MCF 10A (cell line): ENCODE data around the gene ADH7. TPM values are rescaled to one million over a fixed set of nuclear protein-coding genes. Genes with fewer than 3 reads are reported as not detected.

Experiments
- BruUV-seq: library from RNA; stranded (reverse); fragments of 400-500 nt; replicated peaks from 2 replicates; lab custom pipeline; 2021; lab: Mats Ljungman, UMichigan
- CTCF ChIA-PET: fragments of 300-600 bp; sonication (Branson Sonifier 250); formaldehyde crosslinking; extraction: SDS; loops from one replicate; lab custom pipeline; 2021; ENCODE audit warnings: antibody characterized with exemption, inconsistent platforms; lab: Yijun Ruan, JAX
- POLR2A ChIA-PET: fragments of 300-600, 350-650 bp; sonication (Branson Sonifier 250); formaldehyde crosslinking; extraction: SDS; loops from one replicate; lab custom pipeline; 2020; ENCODE audit warnings: antibody characterized with exemption, inconsistent platforms; lab: Yijun Ruan, JAX
- DNase-seq: peaks from one replicate; pipeline ENCODE4 v3.0.0-alpha.2; 2018; ENCODE audit not compliant: unreplicated experiment
- H3K27ac Mint-ChIP-seq: one replicate; pipeline ENCODE4 v1.8.0; 2022; ENCODE audit warnings: mild to moderate bottlenecking, low read depth, mixed read lengths; ENCODE audit not compliant: unreplicated experiment
- H3K27me3 Mint-ChIP-seq: one replicate; pipeline ENCODE4 v1.8.0; 2022; ENCODE audit warnings: mixed read lengths; ENCODE audit not compliant: insufficient read depth, unreplicated experiment
- H3K36me3 Mint-ChIP-seq: one replicate; pipeline ENCODE4 v1.8.0; 2022; ENCODE audit warnings: mild to moderate bottlenecking, moderate library complexity, mixed read lengths; ENCODE audit not compliant: insufficient read depth, unreplicated experiment
- H3K4me1 Mint-ChIP-seq: one replicate; pipeline ENCODE4 v1.8.0; 2022; ENCODE audit warnings: mixed read lengths; ENCODE audit not compliant: insufficient read depth, unreplicated experiment
- H3K4me3 Mint-ChIP-seq: one replicate; pipeline ENCODE4 v1.8.0; 2022; ENCODE audit warnings: mild to moderate bottlenecking, moderate library complexity, mixed read lengths; ENCODE audit not compliant: unreplicated experiment
- H3K9me3 Mint-ChIP-seq: one replicate; pipeline ENCODE4 v1.8.0; 2022; ENCODE audit warnings: mixed read lengths; ENCODE audit not compliant: unreplicated experiment
- CTCF ChIP-seq: fragments of 200-600 bp; IDR thresholded peaks from one replicate; pipeline ENCODE4 v1.8.0; 2022; ENCODE audit warnings: antibody characterized with exemption, mild to moderate bottlenecking; ENCODE audit not compliant: unreplicated experiment
- intact Hi-C: fragments of 100-400 bp; cut with micrococcal nuclease; formaldehyde crosslinking; loops from 2 replicates; pipeline ENCODE4 v1.14.1; 2022
- total RNA-seq: library from RNA; stranded (reverse); gene quantifications from 2 replicates; pipeline ENCODE4 v1.2.3, GENCODE V29; 2022

The ADH7 gene
- total RNA-seq, 1 experiment from 2014 or later: not detected

- CTCF ChIA-PET: interaction anchor here (0.6 to 5.6 kb wide), 44 partner anchors 8 to 1237 kb away, joined by 3 to 89 read pairs (median 4); partner anchors contain the start of genes ADH4, ADH5 and METAP1
- POLR2A ChIA-PET: interaction anchor here (0.5 to 1.6 kb wide), 11 partner anchors 52 to 1320 kb away, joined by 3 to 5 read pairs (median 3); partner anchors contain the start of genes RAP1GDS1 and STPG2
Measured at GRCh38 chr4:99462875-99463464, 27.8 kb upstream of the ADH7 start.

GRCh38 chr4:99461623-99462401 lies 26.7 kb upstream of the ADH7 start:
- POLR2A ChIA-PET: interaction anchor here (0.7 to 1.2 kb wide), 5 partner anchors 216 to 800 kb away, joined by 3 to 4 read pairs (median 3); no protein-coding TSS in a partner anchor
- intact Hi-C loops: loop anchor here (2.0 to 5.0 kb wide), 4 partner anchors 347 to 1311 kb away; partner anchors contain the start of gene METAP1
- Mint-ChIP-seq H3K4me1 (peaks cover 11% of the 10 kb centered on the region), H3K27ac (no peak overlapping the region), H3K36me3 (no peaks in the 10 kb centered on the region), H3K4me3 (no peak overlapping the region), H3K27me3 (peaks cover 12% of the 10 kb centered on the region), H3K9me3 (no peaks in the 10 kb centered on the region)
- DNase-seq: no peak
- CTCF ChIA-PET: interaction anchor here (0.6 to 5.6 kb wide), 35 partner anchors 9 to 1310 kb away, joined by 3 to 89 read pairs (median 5); partner anchors contain the start of genes METAP1 and TRMT10A
- no TSS peak for BruUV-seq
- TF ChIP-seq CTCF: no peak

More at GRCh38 chr4:99462875-99463464, 27.8 kb upstream of the ADH7 start:
- H3K9me3 Mint-ChIP-seq: no peaks in the 10 kb centered on the region
- BruUV-seq: no TSS peak
- H3K36me3 Mint-ChIP-seq: no peaks in the 10 kb centered on the region
- H3K27ac Mint-ChIP-seq: no peak overlapping the region
- peak; percentile 82 for DNase-seq
- intact Hi-C loops: loop anchor here (1.0 to 5.0 kb wide), 7 partner anchors 58 to 1312 kb away; partner anchors contain the start of gene METAP1
- peaks cover 11% of the 10 kb centered on the region for H3K4me1 Mint-ChIP-seq
- H3K4me3 Mint-ChIP-seq: no peak overlapping the region
- TF ChIP-seq CTCF: peak; percentile 84
- peaks cover 12% of the 10 kb centered on the region for H3K27me3 Mint-ChIP-seq

- Mint-ChIP-seq H3K4me3 (no peak overlapping the region), H3K27ac (no peak overlapping the region), H3K4me1 (peaks cover 11% of the 10 kb centered on the region), H3K27me3 (peaks cover 7% of the 10 kb centered on the region), H3K36me3 (no peaks in the 10 kb centered on the region), H3K9me3 (no peaks in the 10 kb centered on the region)
- BruUV-seq: no TSS peak
- no peak for TF ChIP-seq CTCF
- POLR2A ChIA-PET: interaction anchor here (0.8 to 2.2 kb wide), 6 partner anchors 11 to 465 kb away, joined by 3 to 8 read pairs (median 4); no protein-coding TSS in a partner anchor
- DNase-seq: no peak
- intact Hi-C loops: loop anchor here (5.0 kb wide), 1 partner anchor 992 kb away; no protein-coding TSS in a partner anchor
- CTCF ChIA-PET: interaction anchor here (0.5 to 2.9 kb wide), 11 partner anchors 22 to 549 kb away, joined by 3 to 16 read pairs (median 3); partner anchors contain the start of genes ADH7 and METAP1
Measured at GRCh38 chr4:99459546-99460042, 24.5 kb upstream of the ADH7 start.
